ENCODE data around the gene PNMA8B. TPM values are rescaled to one million over a fixed set of nuclear protein-coding genes. Genes with fewer than 3 reads are reported as not detected.

Gene PNMA8B
- total RNA-seq, 1 experiment from 2014 or later: not detected

DNA sequence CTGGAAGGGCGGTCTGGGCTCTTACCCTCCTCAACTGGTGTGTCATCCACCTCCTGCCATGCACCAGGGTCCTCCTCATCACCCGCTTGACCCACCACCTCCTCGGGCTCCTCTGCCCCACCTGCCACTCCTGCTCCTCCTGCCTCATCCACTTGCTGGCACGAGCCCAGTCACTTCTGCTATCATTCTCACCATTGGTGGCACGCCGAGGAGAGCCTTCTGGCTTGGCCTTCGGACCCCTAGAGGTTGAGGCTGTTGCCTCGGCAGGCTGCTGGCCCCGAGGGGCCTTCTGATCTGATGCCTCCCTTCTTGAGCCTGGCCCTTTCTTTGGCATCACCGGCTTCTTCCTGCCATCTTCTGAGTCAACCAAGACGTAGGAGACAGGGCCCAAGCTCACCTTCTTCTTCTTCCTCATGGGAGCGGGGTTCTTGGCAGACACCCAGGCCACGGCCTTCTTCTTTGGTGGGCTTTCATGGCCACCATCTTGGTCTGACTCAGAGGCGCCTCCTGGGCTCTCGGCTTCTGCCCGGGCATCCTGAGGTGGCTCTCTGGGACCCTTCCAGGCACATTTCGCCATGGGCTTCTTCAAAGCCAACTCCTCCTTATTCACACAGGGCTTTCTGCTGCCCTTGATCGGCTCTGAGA, 26.0 kb downstream of the PNMA8B start:
- Mint-ChIP-seq H3K36me3 (ENCODE audit: insufficient read depth, unreplicated experiment) (peaks cover 6% of the 10 kb centered on the region), H3K27ac (ENCODE audit: low read depth, unreplicated experiment) (peak overlapping the region; percentile 51), H3K4me1 (ENCODE audit: insufficient read depth, unreplicated experiment) (peaks cover 28% of the 10 kb centered on the region), H3K9me3 (ENCODE audit: unreplicated experiment) (no peaks in the 10 kb centered on the region), H3K4me3 (ENCODE audit: unreplicated experiment) (no peak overlapping the region), H3K27me3 (ENCODE audit: insufficient read depth, unreplicated experiment) (no peaks in the 10 kb centered on the region)
- BruUV-seq (replicated peaks): no TSS peak
- ChIA-PET POLR2A (no interaction called here), CTCF (no interaction called here)
- no peak for DNase-seq (ENCODE audit: unreplicated experiment)
- TF ChIP-seq, protein P1, sequence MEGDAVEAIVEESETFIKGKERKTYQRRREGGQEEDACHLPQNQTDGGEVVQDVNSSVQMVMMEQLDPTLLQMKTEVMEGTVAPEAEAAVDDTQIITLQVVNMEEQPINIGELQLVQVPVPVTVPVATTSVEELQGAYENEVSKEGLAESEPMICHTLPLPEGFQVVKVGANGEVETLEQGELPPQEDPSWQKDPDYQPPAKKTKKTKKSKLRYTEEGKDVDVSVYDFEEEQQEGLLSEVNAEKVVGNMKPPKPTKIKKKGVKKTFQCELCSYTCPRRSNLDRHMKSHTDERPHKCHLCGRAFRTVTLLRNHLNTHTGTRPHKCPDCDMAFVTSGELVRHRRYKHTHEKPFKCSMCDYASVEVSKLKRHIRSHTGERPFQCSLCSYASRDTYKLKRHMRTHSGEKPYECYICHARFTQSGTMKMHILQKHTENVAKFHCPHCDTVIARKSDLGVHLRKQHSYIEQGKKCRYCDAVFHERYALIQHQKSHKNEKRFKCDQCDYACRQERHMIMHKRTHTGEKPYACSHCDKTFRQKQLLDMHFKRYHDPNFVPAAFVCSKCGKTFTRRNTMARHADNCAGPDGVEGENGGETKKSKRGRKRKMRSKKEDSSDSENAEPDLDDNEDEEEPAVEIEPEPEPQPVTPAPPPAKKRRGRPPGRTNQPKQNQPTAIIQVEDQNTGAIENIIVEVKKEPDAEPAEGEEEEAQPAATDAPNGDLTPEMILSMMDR (IDR thresholded peaks at IDR 0.05; ENCODE audit: unreplicated experiment): no peak
- intact Hi-C loops (cut with micrococcal nuclease): no loop called here

DNA sequence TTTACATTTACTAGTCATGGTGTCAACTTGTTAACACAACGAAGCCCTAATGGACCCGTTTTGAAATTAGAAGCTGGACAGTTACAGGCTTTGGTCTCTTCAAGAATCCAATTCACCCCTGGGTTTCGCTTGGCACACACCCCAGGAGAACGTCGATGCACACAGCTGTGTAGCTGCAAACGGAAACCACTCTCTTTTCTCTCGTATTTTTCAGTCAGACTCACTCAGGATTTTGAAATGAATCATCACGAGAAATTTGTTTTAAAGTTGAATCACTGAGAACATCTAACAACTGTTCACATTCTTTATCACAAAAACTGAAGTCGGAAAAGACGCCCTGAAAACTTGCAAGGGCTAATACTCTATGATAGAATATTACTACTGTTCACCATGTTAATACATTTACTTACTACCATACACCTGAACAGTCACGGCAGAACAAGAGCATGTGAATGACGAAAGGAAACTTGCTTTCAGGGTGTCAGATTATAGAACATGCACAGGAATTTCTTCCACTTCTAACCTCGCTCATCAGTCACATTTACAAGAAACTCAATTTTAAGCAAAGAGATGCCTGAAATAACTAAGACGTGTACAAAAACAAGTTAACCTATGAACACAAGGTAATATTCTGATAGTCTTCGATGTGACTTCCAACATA, 29.0 kb downstream of the PNMA8B start:
- Mint-ChIP-seq H3K4me3 (ENCODE audit: unreplicated experiment) (peak overlapping the region; percentile 59), H3K36me3 (ENCODE audit: insufficient read depth, unreplicated experiment) (peaks cover 6% of the 10 kb centered on the region), H3K4me1 (ENCODE audit: insufficient read depth, unreplicated experiment) (peaks cover 15% of the 10 kb centered on the region), H3K9me3 (ENCODE audit: unreplicated experiment) (no peaks in the 10 kb centered on the region), H3K27me3 (ENCODE audit: insufficient read depth, unreplicated experiment) (no peaks in the 10 kb centered on the region), H3K27ac (ENCODE audit: low read depth, unreplicated experiment) (peak overlapping the region; percentile 81)
- TF ChIP-seq, protein P1 (IDR thresholded peaks at IDR 0.05; ENCODE audit: unreplicated experiment): no peak
- CTCF ChIA-PET: interaction anchor here (0.6 to 1.2 kb wide), 4 partner anchors 18 to 120 kb away, joined by 3 to 5 read pairs (median 4); partner anchors contain the start of gene PPP5C
- TSS peak; percentile 22 for BruUV-seq (replicated peaks)
- peak; percentile 75 for DNase-seq (ENCODE audit: unreplicated experiment)
- intact Hi-C loops (cut with micrococcal nuclease): no loop called here
- POLR2A ChIA-PET: interaction anchor here (0.6 to 3.6 kb wide), 7 partner anchors 9 to 1043 kb away, joined by 3 to 25 read pairs (median 4); partner anchors contain the start of gene ERCC1

DNA sequence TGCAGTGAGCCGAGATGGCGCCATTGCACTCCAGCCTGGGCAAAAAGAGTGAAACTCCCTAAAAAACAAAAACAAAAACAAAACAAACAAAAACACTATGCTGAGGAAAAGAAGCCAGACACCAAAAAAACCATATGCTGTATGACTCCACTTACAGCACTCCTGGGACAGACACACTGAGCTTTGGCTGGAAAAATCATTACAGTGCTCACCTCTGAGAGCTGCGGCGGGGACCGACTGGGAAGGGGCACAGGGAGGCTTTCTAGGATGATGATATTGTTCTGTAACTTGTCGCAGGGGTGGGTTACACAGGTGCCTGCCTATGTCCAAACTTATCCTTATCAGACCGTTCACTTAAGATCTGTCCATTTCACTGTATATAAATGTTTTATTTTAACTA, 32.2 kb downstream of the PNMA8B start:
- POLR2A ChIA-PET: interaction anchor here (0.6 to 3.6 kb wide), 3 partner anchors 10 to 19 kb away, joined by 3 to 25 read pairs (median 8); no protein-coding TSS in a partner anchor

DNA sequence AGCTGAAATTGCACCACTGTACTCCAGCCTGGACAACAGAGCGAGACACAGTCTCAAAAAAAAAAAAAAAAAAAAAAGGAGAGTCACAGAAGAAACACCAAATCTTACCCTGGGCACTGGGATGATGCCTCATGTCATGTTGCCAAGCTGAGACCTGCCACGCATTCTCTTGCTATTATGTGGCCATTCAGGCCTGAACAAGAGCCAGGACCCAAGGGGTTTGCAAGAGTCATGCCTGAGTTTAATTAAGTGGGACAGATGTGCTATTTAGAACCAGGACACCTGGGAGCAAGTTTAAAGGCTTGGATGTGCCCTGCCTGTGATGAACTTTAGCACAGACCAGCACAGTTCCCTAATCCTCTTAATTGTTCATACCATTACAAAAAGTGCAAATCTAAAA, 34.1 kb downstream of the PNMA8B start:
- POLR2A ChIA-PET: interaction anchor here (0.6 to 3.1 kb wide), 6 partner anchors 9 to 346 kb away, joined by 3 to 31 read pairs (median 4); partner anchors contain the start of gene PNMA8A
- H3K4me3 Mint-ChIP-seq (ENCODE audit: unreplicated experiment): no peak overlapping the region
- no peaks in the 10 kb centered on the region for H3K9me3 Mint-ChIP-seq (ENCODE audit: unreplicated experiment)
- no peak overlapping the region for H3K27ac Mint-ChIP-seq (ENCODE audit: low read depth, unreplicated experiment)
- intact Hi-C loops (cut with micrococcal nuclease): no loop called here
- no peaks in the 10 kb centered on the region for H3K36me3 Mint-ChIP-seq (ENCODE audit: insufficient read depth, unreplicated experiment)
- peaks cover 3% of the 10 kb centered on the region for H3K4me1 Mint-ChIP-seq (ENCODE audit: insufficient read depth, unreplicated experiment)
- TF ChIP-seq, protein P1 (IDR thresholded peaks at IDR 0.05; ENCODE audit: unreplicated experiment): no peak
- CTCF ChIA-PET: interaction anchor here (0.6 to 1.5 kb wide), 3 partner anchors 26 to 579 kb away, joined by 3 to 7 read pairs (median 4); no protein-coding TSS in a partner anchor
- peak; percentile 73 for DNase-seq (ENCODE audit: unreplicated experiment)
- no TSS peak for BruUV-seq (replicated peaks)
- H3K27me3 Mint-ChIP-seq (ENCODE audit: insufficient read depth, unreplicated experiment): no peaks in the 10 kb centered on the region

More for the DNA sequence above, 32.2 kb downstream of the PNMA8B start:
- intact Hi-C loops (cut with micrococcal nuclease): no loop called here
- Mint-ChIP-seq H3K27me3 (ENCODE audit: insufficient read depth, unreplicated experiment) (no peaks in the 10 kb centered on the region), H3K36me3 (ENCODE audit: insufficient read depth, unreplicated experiment) (no peaks in the 10 kb centered on the region), H3K27ac (ENCODE audit: low read depth, unreplicated experiment) (no peak overlapping the region), H3K4me1 (ENCODE audit: insufficient read depth, unreplicated experiment) (peaks cover 15% of the 10 kb centered on the region), H3K9me3 (ENCODE audit: unreplicated experiment) (no peaks in the 10 kb centered on the region), H3K4me3 (ENCODE audit: unreplicated experiment) (no peak overlapping the region)
- CTCF ChIA-PET: interaction anchor here (0.6 to 1.1 kb wide), 2 partner anchors 10 to 60 kb away, joined by 4 to 5 read pairs; no protein-coding TSS in a partner anchor
- TF ChIP-seq, protein P1 (IDR thresholded peaks at IDR 0.05; ENCODE audit: unreplicated experiment): no peak
- no peak for DNase-seq (ENCODE audit: unreplicated experiment)
- BruUV-seq (replicated peaks): no TSS peak
